ENCODE data around the gene LDB3. TPM values are rescaled to one million over a fixed set of nuclear protein-coding genes. Genes with fewer than 3 reads are reported as not detected.

LDB3 gene
- total RNA-seq, 2 experiments from 2014 or later, result 0.06 to 0.20 TPM

- no peaks in the 10 kb centered on the region for H3K27me3 Mint-ChIP-seq
- peak overlapping the region; percentile 95 for H3K27ac Mint-ChIP-seq
- peaks cover 9% of the 10 kb centered on the region for H3K4me1 Mint-ChIP-seq
- peaks cover 2% of the 10 kb centered on the region for H3K36me3 Mint-ChIP-seq
- H3K9me3 Mint-ChIP-seq, result no peaks in the 10 kb centered on the region
- H3K4me3 Mint-ChIP-seq, result peak overlapping the region; percentile 83
- no peak for DNase-seq
Observed at GRCh38 chr10:86709396-86710185, 41.3 kb downstream of the LDB3 start.

DNA sequence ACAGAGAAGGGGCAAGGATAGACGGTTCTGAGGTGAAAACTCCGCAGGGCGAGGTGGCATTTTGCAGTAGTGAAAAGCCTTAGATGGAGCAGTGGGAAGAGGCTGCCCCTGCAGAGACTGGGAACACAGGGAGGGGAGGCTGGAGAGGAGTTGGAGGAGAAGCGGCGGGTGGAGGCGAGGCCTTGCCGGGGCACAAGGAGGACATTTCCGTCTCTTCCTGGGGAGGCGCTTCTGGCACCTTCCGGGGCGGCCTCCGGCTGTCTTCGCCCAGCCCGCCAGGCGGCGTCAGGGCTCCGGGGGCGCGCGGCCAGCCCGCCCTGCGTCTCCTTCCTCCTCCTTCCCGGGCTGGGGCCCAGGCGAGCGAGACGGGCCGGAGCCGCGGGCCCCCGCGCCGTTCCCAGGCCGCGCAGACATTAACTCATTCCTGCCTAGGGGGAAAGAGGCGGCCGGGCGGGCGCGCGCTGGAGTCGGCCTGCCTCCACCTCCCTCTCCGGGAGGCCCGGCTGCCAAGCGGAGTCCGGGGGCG is 42.7 kb downstream of the LDB3 start:
- H3K9me3 Mint-ChIP-seq, result no peaks in the 10 kb centered on the region
- H3K4me1 Mint-ChIP-seq, result peaks cover 9% of the 10 kb centered on the region

DNA sequence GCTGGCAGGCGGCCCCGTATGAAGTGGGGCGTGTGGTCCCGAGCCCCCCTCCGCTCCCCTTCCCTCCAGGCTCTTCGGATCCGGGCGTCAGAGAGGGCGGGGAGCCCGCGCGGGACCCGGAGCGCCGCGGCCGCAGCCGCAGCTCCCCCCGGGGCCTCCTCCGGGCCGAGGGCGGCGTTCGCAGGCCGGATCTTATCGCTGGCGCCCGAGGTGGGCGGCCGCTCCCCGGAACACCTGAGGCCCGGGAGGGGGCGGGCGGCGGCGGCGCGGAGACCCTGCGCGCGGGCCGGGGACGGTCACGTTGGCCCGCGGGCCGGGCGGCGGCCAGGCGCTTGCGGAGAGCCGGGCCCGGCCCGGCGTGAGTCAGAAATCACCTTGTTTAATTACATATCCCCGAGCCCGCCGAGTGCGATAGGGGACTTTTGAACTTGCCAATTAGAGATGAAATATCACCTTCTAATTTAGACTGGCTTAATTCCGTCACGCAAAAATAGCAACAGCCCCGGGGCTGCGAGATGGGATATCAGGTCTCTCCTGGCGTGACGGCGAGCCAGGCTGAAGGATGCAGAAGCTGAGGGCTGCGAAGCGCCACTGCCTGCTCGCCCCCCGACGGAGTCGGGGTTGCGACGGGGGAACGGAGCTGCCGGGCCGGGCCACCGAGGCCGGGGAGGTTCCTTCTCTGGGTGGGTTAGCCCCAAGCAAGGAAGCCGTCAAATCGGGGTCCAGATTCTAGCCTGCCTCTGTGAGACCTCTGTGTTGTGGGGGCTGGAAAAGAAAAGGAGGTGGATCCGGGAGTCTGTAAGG is 43.4 kb downstream of the LDB3 start:
- Mint-ChIP-seq H3K27ac (peak overlapping the region; percentile 94), H3K27me3 (no peaks in the 10 kb centered on the region), H3K9me3 (no peaks in the 10 kb centered on the region), H3K36me3 (peaks cover 2% of the 10 kb centered on the region), H3K4me3 (peak overlapping the region; percentile 91), H3K4me1 (peaks cover 9% of the 10 kb centered on the region)
- DNase-seq, result peak; percentile 71

More for the DNA sequence above, 42.7 kb downstream of the LDB3 start:
- DNase-seq, result peak; percentile 92
- peak overlapping the region; percentile 83 for H3K4me3 Mint-ChIP-seq
- H3K27ac Mint-ChIP-seq, result peak overlapping the region; percentile 95
- peaks cover 2% of the 10 kb centered on the region for H3K36me3 Mint-ChIP-seq
- no peaks in the 10 kb centered on the region for H3K27me3 Mint-ChIP-seq

DNA sequence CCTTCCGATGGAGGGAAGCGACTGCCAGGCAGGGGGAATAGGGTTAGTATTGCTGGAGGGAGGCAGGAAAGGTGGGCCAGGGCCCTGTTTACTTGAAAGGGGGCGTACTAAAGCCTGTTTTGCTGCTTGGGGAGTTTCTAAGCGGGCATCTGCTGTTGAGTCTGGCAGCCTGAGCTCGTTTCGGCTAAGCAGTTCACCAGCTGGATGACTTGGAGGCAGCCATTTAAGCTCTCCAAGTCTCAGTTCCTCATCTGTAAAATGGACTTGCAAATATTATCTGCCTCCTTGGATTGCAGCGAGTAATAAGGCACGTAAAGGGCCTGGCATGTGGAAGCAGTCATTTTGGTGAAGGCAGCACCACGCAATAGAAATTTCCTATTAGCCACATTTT is 44.0 kb downstream of the LDB3 start:
- H3K27me3 Mint-ChIP-seq, result no peaks in the 10 kb centered on the region
- H3K36me3 Mint-ChIP-seq, result peaks cover 2% of the 10 kb centered on the region
- H3K4me3 Mint-ChIP-seq, result peak overlapping the region; percentile 91
- H3K9me3 Mint-ChIP-seq, result no peaks in the 10 kb centered on the region
- peak overlapping the region; percentile 94 for H3K27ac Mint-ChIP-seq
- peaks cover 9% of the 10 kb centered on the region for H3K4me1 Mint-ChIP-seq
- no peak for DNase-seq

GRCh38 chr10:86715156-86715795 is 47.0 kb downstream of the LDB3 start:
- Mint-ChIP-seq H3K27ac (no peak overlapping the region), H3K36me3 (no peaks in the 10 kb centered on the region), H3K4me1 (peaks cover 9% of the 10 kb centered on the region), H3K4me3 (no peak overlapping the region), H3K9me3 (no peaks in the 10 kb centered on the region), H3K27me3 (peaks cover 1% of the 10 kb centered on the region)
- no peak for DNase-seq

DNA sequence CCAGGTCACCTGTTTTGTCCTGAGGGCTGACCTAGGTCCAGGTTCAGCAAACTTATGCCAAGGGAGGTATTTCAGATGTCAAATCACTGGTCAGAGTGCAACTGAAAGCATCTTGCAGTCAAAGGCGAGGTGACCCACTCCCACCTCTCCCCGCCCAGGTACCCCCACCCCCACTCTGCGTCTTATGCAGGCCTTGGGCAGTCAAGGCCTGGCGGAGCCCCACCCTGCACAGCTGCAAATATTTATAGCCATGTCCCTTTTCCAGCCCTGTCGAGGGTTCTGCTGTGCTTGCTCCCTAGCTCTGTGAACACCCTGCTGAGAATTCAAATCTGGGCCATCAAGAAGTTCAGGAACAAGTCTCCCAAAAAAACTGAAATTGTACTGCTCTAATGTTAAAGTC is 47.5 kb downstream of the LDB3 start:
- peaks cover 6% of the 10 kb centered on the region for H3K27me3 Mint-ChIP-seq
- no peak for DNase-seq
- H3K27ac Mint-ChIP-seq, result no peak overlapping the region
- no peaks in the 10 kb centered on the region for H3K36me3 Mint-ChIP-seq
- no peaks in the 10 kb centered on the region for H3K9me3 Mint-ChIP-seq
- peaks cover 5% of the 10 kb centered on the region for H3K4me1 Mint-ChIP-seq
- H3K4me3 Mint-ChIP-seq, result no peak overlapping the region

- DNase-seq, result no peak
- H3K4me3 Mint-ChIP-seq, result no peak overlapping the region
- peaks cover 10% of the 10 kb centered on the region for H3K27me3 Mint-ChIP-seq
- H3K27ac Mint-ChIP-seq, result no peak overlapping the region
- peaks cover 3% of the 10 kb centered on the region for H3K4me1 Mint-ChIP-seq
- H3K9me3 Mint-ChIP-seq, result no peaks in the 10 kb centered on the region
- no peaks in the 10 kb centered on the region for H3K36me3 Mint-ChIP-seq
Observed at GRCh38 chr10:86716466-86716865, 48.2 kb downstream of the LDB3 start.

- H3K36me3 Mint-ChIP-seq, result no peaks in the 10 kb centered on the region
- H3K4me1 Mint-ChIP-seq, result no peaks in the 10 kb centered on the region
- no peak overlapping the region for H3K27ac Mint-ChIP-seq
- peaks cover 14% of the 10 kb centered on the region for H3K27me3 Mint-ChIP-seq
- no peak for DNase-seq
- H3K9me3 Mint-ChIP-seq, result no peaks in the 10 kb centered on the region
- no peak overlapping the region for H3K4me3 Mint-ChIP-seq
Observed at GRCh38 chr10:86718556-86718955, 50.2 kb downstream of the LDB3 start.

- H3K4me1 Mint-ChIP-seq, result no peaks in the 10 kb centered on the region
- DNase-seq, result no peak
- H3K27me3 Mint-ChIP-seq, result peaks cover 14% of the 10 kb centered on the region
- no peak overlapping the region for H3K27ac Mint-ChIP-seq
- no peak overlapping the region for H3K4me3 Mint-ChIP-seq
- H3K36me3 Mint-ChIP-seq, result no peaks in the 10 kb centered on the region
- no peaks in the 10 kb centered on the region for H3K9me3 Mint-ChIP-seq
Observed at GRCh38 chr10:86721232-86721631, 52.9 kb downstream of the LDB3 start.

GRCh38 chr10:86723009-86723408 is 54.7 kb downstream of the LDB3 start:
- no peak overlapping the region for H3K27ac Mint-ChIP-seq
- no peak for DNase-seq
- no peaks in the 10 kb centered on the region for H3K4me1 Mint-ChIP-seq
- H3K4me3 Mint-ChIP-seq, result no peak overlapping the region
- peaks cover 16% of the 10 kb centered on the region for H3K27me3 Mint-ChIP-seq
- no peaks in the 10 kb centered on the region for H3K36me3 Mint-ChIP-seq
- no peaks in the 10 kb centered on the region for H3K9me3 Mint-ChIP-seq

- DNase-seq, result no peak
- Mint-ChIP-seq H3K4me1 (no peaks in the 10 kb centered on the region), H3K27ac (no peak overlapping the region), H3K4me3 (no peak overlapping the region), H3K27me3 (peaks cover 18% of the 10 kb centered on the region), H3K9me3 (no peaks in the 10 kb centered on the region), H3K36me3 (no peaks in the 10 kb centered on the region)
Observed at GRCh38 chr10:86724445-86724844, 56.1 kb downstream of the LDB3 start.

- H3K27ac Mint-ChIP-seq, result no peak overlapping the region
- no peaks in the 10 kb centered on the region for H3K9me3 Mint-ChIP-seq
- no peak overlapping the region for H3K4me3 Mint-ChIP-seq
- H3K27me3 Mint-ChIP-seq, result peaks cover 11% of the 10 kb centered on the region
- H3K36me3 Mint-ChIP-seq, result no peaks in the 10 kb centered on the region
- no peaks in the 10 kb centered on the region for H3K4me1 Mint-ChIP-seq
- no peak for DNase-seq
Observed at GRCh38 chr10:86725980-86726676, 57.8 kb downstream of the LDB3 start.

DNA sequence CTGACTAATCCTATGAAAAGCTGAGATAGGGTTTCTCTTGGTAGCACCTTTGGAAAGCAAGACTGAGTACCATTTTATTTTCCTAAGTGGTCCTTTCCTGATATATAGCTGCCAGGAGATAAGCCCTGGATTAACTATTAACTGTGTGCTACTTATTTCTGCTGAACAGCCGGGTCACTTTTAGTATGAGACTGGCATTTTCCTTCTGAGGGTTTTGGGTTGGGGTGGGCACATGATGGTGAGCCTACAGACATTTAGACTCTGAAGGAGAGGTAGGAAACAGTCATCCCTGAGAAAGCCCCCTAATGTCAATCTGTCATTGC is 58.3 kb downstream of the LDB3 start:
- Mint-ChIP-seq H3K4me1 (no peaks in the 10 kb centered on the region), H3K9me3 (no peaks in the 10 kb centered on the region)
- DNase-seq, result no peak

DNA sequence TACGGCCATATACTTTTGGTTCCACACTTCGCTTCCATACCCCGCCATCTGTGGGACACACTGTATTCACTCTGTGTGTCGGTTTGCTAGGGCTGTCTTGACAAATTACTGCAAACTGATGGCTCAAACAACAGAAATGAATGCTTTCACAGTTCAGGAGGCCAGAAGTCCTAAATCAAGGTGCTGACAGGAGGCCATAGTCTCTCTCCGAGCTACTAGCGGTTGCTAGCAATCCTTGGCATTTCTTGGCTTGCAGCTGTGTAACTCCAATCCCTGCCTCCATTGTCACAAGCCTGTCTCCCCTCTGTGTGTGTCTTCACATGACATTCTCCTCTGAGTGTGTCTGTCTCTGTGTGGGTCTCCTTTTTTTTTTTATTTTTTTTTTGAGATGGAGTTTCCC is 59.2 kb downstream of the LDB3 start:
- Mint-ChIP-seq H3K9me3 (no peaks in the 10 kb centered on the region), H3K27ac (no peak overlapping the region), H3K4me1 (no peaks in the 10 kb centered on the region), H3K27me3 (peaks cover 4% of the 10 kb centered on the region), H3K4me3 (no peak overlapping the region), H3K36me3 (no peaks in the 10 kb centered on the region)
- DNase-seq, result no peak

More for the DNA sequence above, 58.3 kb downstream of the LDB3 start:
- H3K27me3 Mint-ChIP-seq, result peaks cover 6% of the 10 kb centered on the region
- H3K36me3 Mint-ChIP-seq, result no peaks in the 10 kb centered on the region
- H3K27ac Mint-ChIP-seq, result no peak overlapping the region
- H3K4me3 Mint-ChIP-seq, result no peak overlapping the region

DNA sequence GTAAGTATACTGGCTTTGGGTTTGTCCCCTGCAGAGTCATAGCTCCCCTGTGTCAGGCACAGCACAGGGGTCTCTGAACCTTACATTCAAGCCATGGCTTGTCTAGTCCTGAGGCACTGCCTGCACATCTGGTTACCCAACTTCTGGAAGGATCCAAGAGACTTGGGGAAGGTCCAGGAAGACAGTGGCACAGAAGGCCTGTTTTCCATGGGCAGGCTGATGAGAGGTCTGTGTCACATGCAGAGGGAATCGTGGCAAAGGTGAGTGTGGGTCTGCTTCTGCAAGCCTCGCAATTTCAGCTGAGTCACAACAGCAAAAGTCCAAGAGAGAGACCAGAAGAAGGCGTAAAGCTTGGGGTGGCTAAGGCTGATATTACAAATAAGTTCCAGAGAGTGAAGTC is 59.7 kb downstream of the LDB3 start:
- no peak for DNase-seq
- no peak overlapping the region for H3K4me3 Mint-ChIP-seq
- peaks cover 4% of the 10 kb centered on the region for H3K27me3 Mint-ChIP-seq
- H3K9me3 Mint-ChIP-seq, result no peaks in the 10 kb centered on the region
- H3K36me3 Mint-ChIP-seq, result no peaks in the 10 kb centered on the region
- H3K27ac Mint-ChIP-seq, result no peak overlapping the region
- H3K4me1 Mint-ChIP-seq, result no peaks in the 10 kb centered on the region
